Left renal cortex interstitium (tissue), 4 donors: ENCODE results near the gene AMPD2. TPM values are rescaled to one million over a fixed set of nuclear protein-coding genes. Genes with fewer than 3 reads are reported as not detected.

Experiments
- DNase-seq, 4 donors: peaks; one replicate each; pipeline ENCODE4 v3.0.0-alpha.2; 2013; ENCODE audit warnings: low read depth in 4 of 4, low spot score in 2 of 4, missing footprints in 1 of 4
- polyA plus RNA-seq, 4 donors: library from polyadenylated mRNA; unstranded; fragments of 120-200 nt; gene quantifications; one replicate each; pipeline ENCODE4 v1.2.1, GENCODE V29; 2013; ENCODE audit not compliant: insufficient read length in 4 of 4

Gene AMPD2
- polyA plus RNA-seq, 4 donors: 40.7 to 66.9 (median 51.5) TPM

DNA sequence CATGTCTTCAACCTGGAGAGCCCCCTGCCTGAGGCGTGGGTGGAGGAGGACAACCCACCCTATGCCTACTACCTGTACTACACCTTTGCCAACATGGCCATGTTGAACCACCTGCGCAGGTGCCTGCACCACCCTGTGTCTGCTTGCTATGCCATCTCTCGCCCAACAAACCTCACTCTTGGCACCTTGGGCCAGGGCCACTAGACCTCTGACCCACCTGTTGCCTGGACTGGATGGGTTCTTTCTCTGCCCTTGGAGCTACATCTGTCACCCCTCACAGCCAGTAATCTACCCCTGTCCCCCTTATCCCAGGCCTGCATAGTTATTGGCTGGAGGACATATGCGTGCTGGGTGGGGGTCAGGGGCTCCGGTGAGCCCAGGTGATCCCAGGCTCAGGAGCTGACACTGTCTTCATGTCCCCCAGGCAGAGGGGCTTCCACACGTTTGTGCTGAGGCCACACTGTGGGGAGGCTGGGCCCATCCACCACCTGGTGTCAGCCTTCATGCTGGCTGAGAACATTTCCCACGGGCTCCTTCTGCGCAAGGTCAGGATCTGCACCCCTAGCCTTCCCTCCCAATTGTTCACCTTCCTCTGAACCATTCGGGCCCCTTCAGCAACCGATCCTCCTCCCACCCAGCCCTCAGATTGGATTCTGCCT is 9.9 kb downstream of the AMPD2 start:
- no peak for DNase-seq

DNA sequence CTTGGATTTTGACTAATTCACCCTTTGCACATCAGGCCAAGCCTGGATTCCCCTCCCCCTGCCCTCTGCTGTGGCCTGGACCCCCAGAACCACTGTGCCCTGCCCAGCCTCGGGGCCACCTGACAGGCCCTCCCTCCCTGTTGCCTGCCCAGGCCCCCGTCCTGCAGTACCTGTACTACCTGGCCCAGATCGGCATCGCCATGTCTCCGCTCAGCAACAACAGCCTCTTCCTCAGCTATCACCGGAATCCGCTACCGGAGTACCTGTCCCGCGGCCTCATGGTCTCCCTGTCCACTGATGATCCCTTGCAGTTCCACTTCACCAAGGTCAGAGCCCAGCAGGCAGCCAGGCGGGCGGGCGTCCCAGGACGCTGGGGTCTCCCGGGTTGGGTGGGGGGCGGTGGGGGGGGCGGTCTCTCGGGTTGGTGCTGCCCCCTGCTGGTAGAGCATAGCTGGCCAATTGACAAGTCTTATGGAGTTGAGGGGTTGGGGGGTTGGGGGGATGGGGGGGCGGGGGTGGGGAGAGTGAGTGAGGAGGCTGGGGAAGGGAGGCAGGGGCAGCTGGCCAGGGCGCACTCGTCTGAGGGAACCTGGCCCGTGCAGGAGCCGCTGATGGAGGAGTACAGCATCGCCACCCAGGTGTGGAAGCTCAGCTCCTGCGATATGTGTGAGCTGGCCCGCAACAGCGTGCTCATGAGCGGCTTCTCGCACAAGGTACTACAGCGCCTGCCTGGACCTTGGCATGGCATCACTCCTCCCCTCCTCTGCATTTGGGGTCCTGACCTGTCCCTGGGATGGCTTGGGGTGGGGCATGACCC is 10.7 kb downstream of the AMPD2 start:
- no peak for DNase-seq

GRCh38 chr1:109630898-109631512 is 11.4 kb downstream of the AMPD2 start:
- no peak for DNase-seq

DNA sequence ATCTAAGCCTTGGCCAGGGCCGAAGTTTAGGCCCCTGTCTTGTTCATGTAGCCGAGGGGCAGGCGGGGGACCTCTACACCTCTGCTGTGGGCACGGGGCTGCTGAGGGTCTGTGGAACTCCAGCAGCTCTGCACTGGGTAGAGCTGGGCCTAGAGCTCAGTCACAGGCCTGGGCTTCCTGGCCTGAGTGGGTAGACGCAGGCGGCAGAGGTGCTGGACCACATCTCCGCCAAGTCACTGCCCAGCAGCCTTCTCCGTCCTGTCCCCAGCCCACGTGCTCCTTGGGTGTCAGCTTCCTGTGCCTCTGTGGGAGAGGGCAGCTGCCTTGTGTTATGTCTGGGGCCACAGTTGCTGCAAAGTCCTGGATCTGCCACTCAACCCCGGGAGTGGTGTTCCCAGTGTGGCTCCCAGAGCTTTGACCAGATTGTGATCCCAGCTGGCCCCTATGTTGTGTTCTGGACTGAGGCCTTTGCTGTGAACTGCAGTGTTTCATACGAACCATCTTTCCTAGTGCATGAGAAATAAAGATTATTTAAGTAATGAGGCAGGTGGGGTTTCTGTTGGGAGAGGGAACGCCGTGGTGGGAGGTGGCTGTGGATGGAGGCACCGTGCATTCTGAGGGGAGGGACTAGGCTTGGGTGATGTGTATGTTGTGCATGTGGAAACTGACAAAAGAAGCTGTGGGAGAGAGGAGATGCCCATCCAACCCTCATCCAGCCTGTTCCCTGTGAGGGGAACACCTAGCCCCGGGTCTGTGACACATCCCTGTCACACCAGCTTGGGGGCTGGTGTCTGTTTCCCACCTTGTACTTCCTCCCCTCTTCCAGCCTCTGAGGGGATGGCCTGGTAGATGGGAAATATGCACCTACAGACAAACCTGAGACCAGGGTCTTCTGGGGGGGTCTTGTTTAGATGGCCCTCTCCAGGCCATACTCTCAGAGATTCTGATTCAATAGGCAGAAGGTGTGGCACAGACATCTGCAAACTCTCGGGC is 12.2 kb downstream of the AMPD2 start:
- DNase-seq: no peak

DNA sequence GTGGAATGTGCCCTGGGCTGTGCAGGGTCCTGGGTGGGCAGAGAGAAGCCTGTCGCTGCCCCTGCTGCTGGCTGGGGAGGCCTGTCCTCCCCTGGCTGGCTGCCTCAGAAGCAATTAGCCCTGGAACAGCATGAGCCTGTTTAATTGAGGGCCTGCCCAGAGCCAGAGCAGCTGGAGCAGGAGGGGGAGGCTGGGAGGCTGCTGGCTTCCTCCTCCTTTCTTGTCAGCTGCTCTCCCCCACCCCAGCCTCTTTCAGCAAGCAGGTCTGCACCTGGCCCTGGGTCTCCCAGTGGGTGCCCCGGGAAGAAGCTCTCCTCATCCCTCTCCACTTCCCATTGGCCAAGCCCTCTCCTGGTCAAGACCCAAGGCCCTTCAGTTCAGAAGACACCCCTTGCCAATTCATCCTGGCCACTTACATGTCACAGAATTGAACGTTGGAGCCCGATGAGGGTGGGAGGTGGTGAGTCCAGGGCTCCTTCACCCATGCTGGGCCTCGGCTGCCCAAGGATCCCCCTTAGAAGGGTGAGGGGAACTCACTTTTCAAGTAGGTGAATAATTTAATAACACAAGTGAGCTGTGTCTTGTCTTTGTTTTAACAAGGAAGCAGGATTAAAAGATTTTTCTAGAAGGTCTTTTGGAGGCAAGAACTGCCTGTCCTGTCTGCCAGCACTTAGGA is 13.2 kb downstream of the AMPD2 start:
- no peak for DNase-seq

- DNase-seq: no peak
These were observed 14.7 kb downstream of the AMPD2 start for GRCh38 chr1:109634292-109634691.

- no peak for DNase-seq
These were observed 15.4 kb downstream of the AMPD2 start for GRCh38 chr1:109634771-109635750.

GRCh38 chr1:109635862-109636200 is 16.2 kb downstream of the AMPD2 start:
- no peak for DNase-seq

- no peak for DNase-seq
These were observed 16.7 kb downstream of the AMPD2 start for GRCh38 chr1:109636201-109636952.

DNA sequence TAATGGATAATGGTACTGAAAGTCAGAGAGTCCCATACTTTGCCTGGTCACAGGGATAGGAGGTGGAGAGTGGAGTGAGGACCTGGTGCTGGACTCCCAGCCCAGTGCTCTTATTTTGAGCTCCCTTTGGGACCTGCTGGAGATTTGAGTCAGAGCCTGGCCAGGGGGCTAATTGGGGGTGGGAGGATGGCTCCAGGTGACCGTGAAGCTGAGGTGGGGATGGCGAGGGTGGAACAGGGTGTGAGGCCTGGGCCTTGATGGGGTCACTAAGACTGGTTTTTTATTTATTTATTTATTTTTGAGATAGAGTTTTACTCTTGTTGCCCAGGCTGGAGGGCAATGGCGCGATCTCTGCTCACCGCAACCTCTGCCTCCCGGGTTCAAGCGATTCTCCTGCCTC is 17.8 kb downstream of the AMPD2 start:
- no peak for DNase-seq

- DNase-seq: no peak
These were observed 19.6 kb downstream of the AMPD2 start for GRCh38 chr1:109639063-109639840.

DNA sequence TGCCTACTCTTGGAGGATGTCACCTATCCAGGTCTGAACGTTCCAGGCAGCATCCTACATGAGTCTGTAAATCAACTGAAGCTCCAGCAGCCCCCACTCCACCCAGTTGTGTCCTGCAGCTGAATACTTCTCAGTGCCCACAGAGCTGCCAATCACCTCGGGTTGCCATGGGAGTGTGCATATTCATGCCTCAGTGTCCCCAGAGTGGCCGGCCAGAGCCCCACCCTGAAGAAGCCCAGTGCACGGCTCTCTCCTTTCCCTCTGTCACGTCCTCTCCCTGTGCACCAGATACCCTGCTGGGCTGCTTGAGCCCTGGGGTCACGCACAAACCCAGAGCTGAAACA is 20.2 kb downstream of the AMPD2 start:
- DNase-seq: no peak

GRCh38 chr1:109640285-109640865 is 20.7 kb downstream of the AMPD2 start:
- DNase-seq: no peak

DNA sequence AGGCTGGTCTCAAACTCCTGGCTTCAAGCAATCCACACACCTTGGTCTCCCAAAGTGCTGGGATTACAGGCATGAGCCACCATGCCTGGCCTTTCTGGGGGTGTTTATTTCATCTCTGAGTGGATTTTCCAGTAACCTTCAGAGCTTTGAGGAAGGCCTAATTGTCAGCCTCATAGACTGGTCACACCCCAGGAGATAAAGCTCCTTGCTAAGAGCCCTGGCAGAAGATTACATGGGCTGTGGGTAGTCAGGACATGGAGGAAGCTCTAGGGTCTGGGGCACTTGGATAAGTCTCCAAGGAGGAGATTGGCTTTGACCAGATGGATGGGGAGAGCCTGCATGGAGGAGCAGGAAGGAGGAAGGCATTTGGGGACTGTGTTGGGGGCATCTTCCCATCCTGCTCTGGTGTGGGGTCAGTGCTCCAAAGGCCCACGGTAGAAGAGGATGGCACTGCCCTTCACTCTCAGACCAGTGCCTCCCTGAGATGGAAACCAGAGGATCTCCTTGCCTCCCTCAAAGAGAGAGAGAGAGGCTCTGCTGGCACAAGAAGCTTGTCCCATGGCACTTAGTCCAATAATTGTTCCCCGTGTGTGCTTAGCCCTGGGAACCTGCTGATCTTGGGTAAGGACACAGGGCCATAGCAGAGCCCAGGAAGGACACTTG is 21.6 kb downstream of the AMPD2 start:
- DNase-seq: no peak

- DNase-seq: no peak
These were observed 22.2 kb downstream of the AMPD2 start for GRCh38 chr1:109641861-109642260.

GRCh38 chr1:109642626-109643025 is 23.0 kb downstream of the AMPD2 start:
- DNase-seq: no peak
